ENCODE data around the gene CXCL16. TPM values are rescaled to one million over a fixed set of nuclear protein-coding genes. Genes with fewer than 3 reads are reported as not detected.
"Not testable (repeated sequence)": the region's sequence is repeated elsewhere in the genome, so short reads cannot be mapped to it uniquely, and the experiment has no call there.

Gene CXCL16
- total RNA-seq, 4 donors from 2014 or later: 13.0 to 72.6 (median 27.0) TPM

- H3K27me3 ChIP-seq: no peaks in the 10 kb centered on the region
- WGBS, 2 donors (ENCODE audit: low coverage in 1 of 2): 83% methylated on average over 16 of the region's 17 CpGs; no CpG with 5 or more reads in 1 of the 2 donors
- no peak overlapping the region for H3K4me3 ChIP-seq
- H3K9me3 ChIP-seq: no peaks in the 10 kb centered on the region
- intact Hi-C loops (cut with DNase I; ENCODE audit: low total_unique reads) (no loop called here), in situ Hi-C loops (cut with MboI; ENCODE audit: low pct_ligation_motif_present in 1 of 4, low pct_unique_long_range_greater_than_20kb in 1 of 4, low sequenced_read_pairs in 3 of 4) (loop anchor here in 1 of 4 donors (10.0 kb wide), 1 partner anchor 167 kb away; no protein-coding TSS in a partner anchor)
- H3K36me3 ChIP-seq: peaks cover 0 to 10% (median 0%) of the 10 kb centered on the region in 4 donors
- no peak for TF ChIP-seq EP300 (IDR thresholded peaks at IDR 0.05; ENCODE audit: low read depth)
- no peak for TF ChIP-seq CTCF (IDR thresholded peaks at IDR 0.05)
- TF ChIP-seq POLR2A (IDR thresholded peaks at IDR 0.05): no peak
- TF ChIP-seq POLR2AphosphoS5 (IDR thresholded peaks at IDR 0.05): no peak
- DNase-seq: no peak
- peaks cover 0 to 27% (median 9%) of the 10 kb centered on the region in 4 donors for H3K4me1 ChIP-seq
- peak overlapping the region in 1 of 4 donors; percentile 17 for H3K27ac ChIP-seq
These were observed 21.9 kb downstream of the CXCL16 start for GRCh38 chr17:4717791-4718190.

DNA sequence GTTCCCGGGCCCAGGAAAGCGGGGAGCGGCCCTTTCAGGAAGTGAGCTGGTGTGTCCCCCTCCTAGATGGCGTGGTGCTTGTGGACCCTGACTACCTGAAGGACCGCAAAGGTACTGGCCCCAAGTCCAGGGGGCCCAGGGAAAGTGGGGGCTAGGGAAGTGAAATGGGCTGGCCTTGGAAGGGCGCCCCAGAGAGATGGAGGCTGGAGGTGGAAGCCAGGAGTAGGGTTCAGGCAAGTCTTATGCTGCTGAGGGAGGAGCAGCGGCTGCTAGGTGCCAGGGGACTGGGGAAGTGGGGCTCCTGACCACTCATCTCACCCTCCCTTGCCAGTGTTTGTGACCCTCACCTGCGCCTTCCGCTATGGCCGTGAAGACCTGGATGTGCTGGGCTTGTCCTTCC, 23.6 kb downstream of the CXCL16 start:
- Histone ChIP-seq H3K9me3 (no peaks in the 10 kb centered on the region), H3K36me3 (peaks cover 0 to 10% (median 0%) of the 10 kb centered on the region in 4 donors), H3K4me1 (peaks cover 8 to 36% (median 18%) of the 10 kb centered on the region in 4 donors), H3K27me3 (no peaks in the 10 kb centered on the region), H3K27ac (no peak overlapping the region), H3K4me3 (no peak overlapping the region)
- no peak for TF ChIP-seq POLR2A (IDR thresholded peaks at IDR 0.05)
- TF ChIP-seq POLR2AphosphoS5 (IDR thresholded peaks at IDR 0.05): no peak
- no peak for TF ChIP-seq CTCF (IDR thresholded peaks at IDR 0.05)
- no peak for TF ChIP-seq EP300 (IDR thresholded peaks at IDR 0.05; ENCODE audit: low read depth)
- intact Hi-C loops (cut with DNase I; ENCODE audit: low total_unique reads): no loop called here
- 97% methylated on average over 10 of the region's 10 CpGs; no CpG with 5 or more reads in 1 of the 2 donors for WGBS, 2 donors (ENCODE audit: low coverage in 1 of 2)
- DNase-seq: no peak
- in situ Hi-C loops (cut with MboI; ENCODE audit: low pct_ligation_motif_present in 1 of 4, low pct_unique_long_range_greater_than_20kb in 1 of 4, low sequenced_read_pairs in 3 of 4): loop anchor here in 1 of 4 donors (10.0 kb wide), 1 partner anchor 169 kb away; no protein-coding TSS in a partner anchor

GRCh38 chr17:4715063-4715744, 24.5 kb downstream of the CXCL16 start:
- Histone ChIP-seq H3K27me3 (no peaks in the 10 kb centered on the region), H3K4me3 (peak overlapping the region in 1 of 4 donors; percentile 9), H3K9me3 (no peaks in the 10 kb centered on the region), H3K27ac (peak overlapping the region in 2 of 4 donors; percentile 4 to 34), H3K36me3 (peaks cover 0 to 10% (median 0%) of the 10 kb centered on the region in 4 donors), H3K4me1 (peaks cover 11 to 36% (median 23%) of the 10 kb centered on the region in 4 donors)
- in situ Hi-C loops (cut with MboI; ENCODE audit: low pct_ligation_motif_present in 1 of 4, low pct_unique_long_range_greater_than_20kb in 1 of 4, low sequenced_read_pairs in 3 of 4) (loop anchor here in 1 of 4 donors (10.0 kb wide), 1 partner anchor 170 kb away; no protein-coding TSS in a partner anchor), intact Hi-C loops (cut with DNase I; ENCODE audit: low total_unique reads) (no loop called here)
- DNase-seq: no peak
- TF ChIP-seq EP300 (IDR thresholded peaks at IDR 0.05; ENCODE audit: low read depth): no peak
- TF ChIP-seq POLR2A (IDR thresholded peaks at IDR 0.05): no peak
- no peak for TF ChIP-seq CTCF (IDR thresholded peaks at IDR 0.05)
- TF ChIP-seq POLR2AphosphoS5 (IDR thresholded peaks at IDR 0.05): no peak
- 68 to 80% methylated on average over 1 to 10 of the region's 11 CpGs for WGBS, 2 donors (ENCODE audit: low coverage in 1 of 2)

DNA sequence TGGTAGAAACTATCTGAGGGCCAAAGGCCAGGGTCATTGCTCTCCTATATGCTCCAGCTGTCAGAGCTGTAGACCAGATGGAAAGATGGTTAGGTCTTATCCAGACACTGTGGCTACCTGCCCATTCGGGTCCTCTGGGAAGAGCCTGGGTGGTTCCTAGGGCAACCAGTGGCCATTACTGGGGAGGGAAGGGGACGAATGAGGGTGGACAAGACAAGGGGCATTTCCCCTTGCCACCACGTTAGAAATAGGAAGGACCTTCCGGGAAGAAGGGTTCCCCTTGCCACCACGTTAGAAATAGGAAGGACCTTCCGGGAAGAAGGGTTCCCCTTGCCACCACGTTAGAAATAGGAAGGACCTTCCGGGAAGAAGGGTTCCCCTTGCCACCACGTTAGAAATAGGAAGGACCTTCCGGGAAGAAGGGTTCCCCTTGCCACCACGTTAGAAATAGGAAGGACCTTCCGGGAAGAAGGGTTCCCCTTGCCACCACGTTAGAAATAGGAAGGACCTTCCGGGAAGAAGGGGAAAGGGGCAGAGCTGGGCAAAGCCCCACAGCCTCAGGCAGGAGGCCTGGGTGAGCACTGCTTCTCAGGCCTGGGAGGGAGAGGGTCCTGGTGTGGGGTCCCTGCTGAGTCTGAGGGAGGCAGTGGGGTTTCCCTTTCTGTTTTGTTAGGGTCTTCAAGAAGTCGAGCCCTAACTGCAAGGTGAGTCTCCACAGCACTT, 25.2 kb downstream of the CXCL16 start:
- Histone ChIP-seq H3K4me1 (peaks cover 11 to 39% (median 25%) of the 10 kb centered on the region in 4 donors), H3K27ac (peak overlapping the region in 3 of 4 donors; percentile 4 to 34 (median 8)), H3K36me3 (peaks cover 0 to 10% (median 0%) of the 10 kb centered on the region in 4 donors), H3K4me3 (peak overlapping the region in 1 of 4 donors; percentile 9)
- intact Hi-C loops (cut with DNase I; ENCODE audit: low total_unique reads); H3K9me3 ChIP-seq; H3K27me3 ChIP-seq; DNase-seq: not testable (repeated sequence)
- WGBS, 2 donors (ENCODE audit: low coverage in 1 of 2): 62% methylated on average over 13 of the region's 15 CpGs; no CpG with 5 or more reads in 1 of the 2 donors
- in situ Hi-C loops (cut with MboI; ENCODE audit: low pct_ligation_motif_present in 1 of 4, low pct_unique_long_range_greater_than_20kb in 1 of 4, low sequenced_read_pairs in 3 of 4): loop anchor here in 1 of 4 donors (10.0 kb wide), 1 partner anchor 170 kb away; no protein-coding TSS in a partner anchor
